Panc1 (cell line): ENCODE results near the gene KRTCAP2.

Experiments used
- CTCF ChIP-seq: fragments of 450-650 bp; IDR thresholded peaks from 2 replicates; pipeline ENCODE4 v1.5.1; 2017; ENCODE audit warnings: mild to moderate bottlenecking
- POLR2AphosphoS5 ChIP-seq: IDR thresholded peaks from 2 replicates; pipeline ENCODE4 v1.6.1; 2012; ENCODE audit warnings: mild to moderate bottlenecking, low read depth, low read length, moderate library complexity
- TF ChIP-seq, protein P1 (sequence below), 2 experiments: IDR thresholded peaks; 2 replicates each; pipeline ENCODE4 v1.6.1; 2011 to 2012; ENCODE audit warnings: low read depth in 2 of 2, control low read depth in 1 of 2, low read length in 1 of 2, mild to moderate bottlenecking in 1 of 2, moderate library complexity in 1 of 2; ENCODE audit not compliant: insufficient read depth in 1 of 2

GRCh38 chr1:155182052-155182550, 9.0 kb upstream of the KRTCAP2 start:
- TF ChIP-seq CTCF (no peak), POLR2AphosphoS5 (no peak)
- TF ChIP-seq, protein P1, sequence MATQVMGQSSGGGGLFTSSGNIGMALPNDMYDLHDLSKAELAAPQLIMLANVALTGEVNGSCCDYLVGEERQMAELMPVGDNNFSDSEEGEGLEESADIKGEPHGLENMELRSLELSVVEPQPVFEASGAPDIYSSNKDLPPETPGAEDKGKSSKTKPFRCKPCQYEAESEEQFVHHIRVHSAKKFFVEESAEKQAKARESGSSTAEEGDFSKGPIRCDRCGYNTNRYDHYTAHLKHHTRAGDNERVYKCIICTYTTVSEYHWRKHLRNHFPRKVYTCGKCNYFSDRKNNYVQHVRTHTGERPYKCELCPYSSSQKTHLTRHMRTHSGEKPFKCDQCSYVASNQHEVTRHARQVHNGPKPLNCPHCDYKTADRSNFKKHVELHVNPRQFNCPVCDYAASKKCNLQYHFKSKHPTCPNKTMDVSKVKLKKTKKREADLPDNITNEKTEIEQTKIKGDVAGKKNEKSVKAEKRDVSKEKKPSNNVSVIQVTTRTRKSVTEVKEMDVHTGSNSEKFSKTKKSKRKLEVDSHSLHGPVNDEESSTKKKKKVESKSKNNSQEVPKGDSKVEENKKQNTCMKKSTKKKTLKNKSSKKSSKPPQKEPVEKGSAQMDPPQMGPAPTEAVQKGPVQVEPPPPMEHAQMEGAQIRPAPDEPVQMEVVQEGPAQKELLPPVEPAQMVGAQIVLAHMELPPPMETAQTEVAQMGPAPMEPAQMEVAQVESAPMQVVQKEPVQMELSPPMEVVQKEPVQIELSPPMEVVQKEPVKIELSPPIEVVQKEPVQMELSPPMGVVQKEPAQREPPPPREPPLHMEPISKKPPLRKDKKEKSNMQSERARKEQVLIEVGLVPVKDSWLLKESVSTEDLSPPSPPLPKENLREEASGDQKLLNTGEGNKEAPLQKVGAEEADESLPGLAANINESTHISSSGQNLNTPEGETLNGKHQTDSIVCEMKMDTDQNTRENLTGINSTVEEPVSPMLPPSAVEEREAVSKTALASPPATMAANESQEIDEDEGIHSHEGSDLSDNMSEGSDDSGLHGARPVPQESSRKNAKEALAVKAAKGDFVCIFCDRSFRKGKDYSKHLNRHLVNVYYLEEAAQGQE (IDR thresholded peaks at IDR 0.05; ENCODE audit: insufficient read depth in 1 of 2, low read depth in 2 of 2, low read length in 1 of 2) = no peak
